Stimulated activated CD8-positive, alpha-beta memory T cell treated with anti-CD3 and anti-CD28 coated beads, Interleukin-2, amount 100 ng/mL, for 1 hour (primary cell): ENCODE measurements around the gene FCHSD1.
"Not testable (repeated sequence)": the region's sequence is repeated elsewhere in the genome, so short reads cannot be mapped to it uniquely, and the experiment has no call there.

Source experiments
- DNase-seq, 2 donors: peaks; one replicate each; pipeline ENCODE4 v3.0.0-alpha.2; 2020; ENCODE audit warnings: low read depth in 2 of 2

Gene FCHSD1

GRCh38 chr5:141617682-141618029, 33.6 kb downstream of the FCHSD1 start:
- no peak for DNase-seq

- DNase-seq = no peak
These were observed 34.1 kb downstream of the FCHSD1 start for GRCh38 chr5:141617128-141617527.

GRCh38 chr5:141615991-141616720, 35.1 kb downstream of the FCHSD1 start:
- DNase-seq = no peak

DNA sequence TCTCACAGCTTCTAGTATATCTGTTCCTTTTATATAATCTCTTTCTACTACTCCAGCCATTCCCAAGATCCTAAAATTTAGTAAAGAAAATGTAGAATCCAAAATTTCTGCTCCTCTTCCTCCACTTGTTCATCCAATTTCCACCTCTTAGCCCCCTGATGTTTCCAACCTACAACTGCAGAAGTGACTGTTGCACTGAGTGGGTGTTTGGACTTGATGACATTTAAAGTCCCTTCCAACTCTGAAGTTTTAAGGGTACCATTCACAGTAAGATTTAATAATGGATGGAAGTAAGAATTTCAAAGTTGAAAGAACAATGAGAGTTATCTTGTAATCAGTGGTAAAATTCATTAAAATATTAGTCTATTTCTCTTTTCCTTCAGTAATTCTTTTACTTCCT, 37.9 kb downstream of the FCHSD1 start:
- DNase-seq = no peak

- DNase-seq = no peak
These were observed 39.9 kb downstream of the FCHSD1 start for GRCh38 chr5:141611289-141611688.

DNA sequence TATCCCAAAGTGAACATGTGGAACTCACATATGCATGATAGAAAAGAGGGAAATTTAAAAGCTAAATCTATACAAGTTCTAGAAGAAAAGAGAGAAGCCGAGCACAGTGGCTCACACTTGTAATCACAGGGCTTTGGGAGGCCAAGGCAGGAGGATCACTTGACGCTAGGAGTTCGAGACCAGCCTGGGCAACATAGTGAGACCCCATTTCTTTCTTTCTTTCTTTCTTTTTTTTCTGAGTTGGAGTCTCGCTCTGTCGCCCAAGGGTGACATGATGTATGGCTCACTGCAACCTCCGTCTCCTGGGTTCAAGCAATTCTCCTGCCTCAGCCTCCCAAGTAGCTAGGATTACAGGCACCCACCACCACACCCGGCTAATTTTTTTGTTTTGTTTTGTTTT, 41.3 kb downstream of the FCHSD1 start:
- DNase-seq = not testable (repeated sequence)

- DNase-seq = no peak
These were observed 42.2 kb downstream of the FCHSD1 start for GRCh38 chr5:141609044-141609443.

DNA sequence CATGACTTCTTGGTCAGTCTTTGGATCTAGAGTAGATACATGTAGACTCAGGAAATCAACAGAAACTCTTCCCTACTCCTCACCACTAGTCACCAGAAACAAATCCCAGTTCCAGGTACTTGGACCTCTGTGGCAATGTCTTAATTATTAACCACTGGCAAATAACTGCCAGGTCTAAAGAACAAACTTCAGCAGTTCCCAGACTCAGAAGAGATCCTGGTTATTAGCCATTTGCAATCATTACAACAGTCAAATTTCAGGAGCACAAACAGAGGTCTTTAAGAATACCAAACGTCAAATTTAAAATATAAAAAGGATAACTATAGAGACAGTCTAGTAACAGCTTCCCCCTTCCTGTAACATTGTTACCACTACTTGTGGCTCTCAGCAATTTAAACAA, 42.7 kb downstream of the FCHSD1 start:
- no peak for DNase-seq

GRCh38 chr5:141608046-141608445, 43.2 kb downstream of the FCHSD1 start:
- no peak for DNase-seq

DNA sequence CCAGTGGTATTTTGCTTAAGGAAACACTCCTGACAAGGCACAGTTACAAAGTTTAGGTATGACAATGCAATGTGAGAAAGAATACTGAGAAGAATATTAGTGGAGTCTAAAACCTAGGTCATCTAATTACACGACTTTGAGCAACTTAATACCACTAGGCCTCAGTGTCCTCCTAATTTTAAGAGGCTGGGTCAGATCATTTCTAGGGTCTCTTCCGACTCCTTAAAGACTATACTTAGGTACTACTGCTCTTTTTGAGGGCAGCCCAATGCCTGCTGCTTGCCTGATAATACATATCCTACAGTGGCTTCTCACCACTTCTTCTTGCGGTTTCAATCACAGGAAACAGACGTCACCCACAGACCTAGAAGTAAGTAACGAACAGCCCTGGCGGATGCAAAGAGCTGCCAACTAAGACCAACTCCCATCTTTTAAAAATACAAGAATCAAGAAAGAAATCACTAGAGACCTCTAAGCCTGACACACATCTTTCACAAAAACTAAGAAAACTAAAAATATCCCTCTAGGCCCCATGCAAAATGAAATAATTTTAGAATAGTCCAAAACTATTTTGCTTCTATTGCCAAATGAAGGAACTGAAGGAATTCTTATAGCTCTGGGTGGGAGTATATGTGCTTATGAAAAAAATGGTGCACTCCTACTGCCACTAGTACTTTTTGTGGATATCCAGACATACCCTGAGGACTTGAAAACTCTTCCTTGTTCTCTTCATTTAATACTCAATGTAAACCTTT, 45.5 kb downstream of the FCHSD1 start:
- DNase-seq = peak; percentile 55 to 56

GRCh38 chr5:141603923-141604717, 47.1 kb downstream of the FCHSD1 start:
- no peak for DNase-seq

GRCh38 chr5:141602606-141603005, 48.6 kb downstream of the FCHSD1 start:
- DNase-seq = no peak

DNA sequence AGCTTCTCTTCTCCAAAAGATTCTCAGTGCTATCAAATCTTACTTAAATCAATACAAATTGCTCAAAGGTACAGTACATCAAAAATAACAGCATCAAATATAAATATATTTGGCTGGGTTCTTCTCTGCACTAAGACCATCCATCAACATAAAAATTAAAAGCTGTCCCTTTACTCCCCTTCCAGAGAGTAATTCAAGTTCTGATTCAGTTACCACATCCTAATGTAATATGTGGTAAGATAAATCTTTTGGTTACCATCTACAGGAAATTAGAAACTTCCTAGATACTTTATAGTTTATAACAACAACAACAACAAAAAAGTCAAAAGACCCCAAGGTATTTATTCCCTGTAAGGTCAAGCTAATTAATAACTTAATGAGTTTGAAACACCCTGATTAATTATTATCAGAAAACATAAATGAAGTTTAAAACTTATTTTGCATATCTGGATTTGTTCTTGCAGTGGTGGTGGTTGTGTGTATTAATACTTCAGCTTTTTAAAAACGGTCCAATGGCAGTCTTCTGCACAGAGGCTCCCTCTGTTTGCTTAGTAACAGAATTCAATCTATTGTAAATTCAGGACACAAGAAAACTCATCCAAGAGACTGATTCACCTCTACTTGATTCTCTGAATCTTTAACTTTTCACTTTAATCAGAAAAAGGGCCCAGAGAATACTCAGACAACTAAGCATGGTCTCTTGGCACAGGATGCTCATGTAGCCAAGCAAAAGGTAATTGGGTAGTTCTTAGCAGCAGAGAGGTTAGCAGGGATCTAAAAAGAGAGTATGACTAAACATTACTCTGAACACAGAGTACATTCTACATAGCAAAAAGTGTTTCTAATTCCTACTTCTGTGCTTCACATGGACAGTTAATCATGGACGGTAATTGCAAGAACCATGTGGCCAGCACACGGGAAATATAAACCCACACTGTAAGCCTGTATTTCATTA, 52.5 kb downstream of the FCHSD1 start:
- DNase-seq = no peak

DNA sequence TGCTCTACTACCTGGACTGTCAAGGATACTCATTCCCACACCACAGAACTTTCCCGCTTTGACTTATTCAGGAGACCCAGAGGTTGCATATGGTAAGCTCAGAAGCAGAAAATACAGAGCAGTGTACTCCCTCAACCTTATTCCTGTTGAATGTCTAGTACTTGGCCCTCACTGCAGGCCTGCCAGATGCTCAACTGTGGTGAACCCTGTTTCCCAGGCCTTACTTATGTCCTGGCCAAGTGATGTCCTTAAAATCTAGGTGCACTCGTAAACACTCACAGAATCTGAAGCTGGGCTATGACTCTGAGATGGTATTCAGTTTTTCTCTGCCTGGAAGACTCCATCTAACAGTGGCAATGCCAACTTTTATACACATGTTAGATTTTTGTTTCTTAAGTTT, 53.4 kb downstream of the FCHSD1 start:
- DNase-seq = no peak

DNA sequence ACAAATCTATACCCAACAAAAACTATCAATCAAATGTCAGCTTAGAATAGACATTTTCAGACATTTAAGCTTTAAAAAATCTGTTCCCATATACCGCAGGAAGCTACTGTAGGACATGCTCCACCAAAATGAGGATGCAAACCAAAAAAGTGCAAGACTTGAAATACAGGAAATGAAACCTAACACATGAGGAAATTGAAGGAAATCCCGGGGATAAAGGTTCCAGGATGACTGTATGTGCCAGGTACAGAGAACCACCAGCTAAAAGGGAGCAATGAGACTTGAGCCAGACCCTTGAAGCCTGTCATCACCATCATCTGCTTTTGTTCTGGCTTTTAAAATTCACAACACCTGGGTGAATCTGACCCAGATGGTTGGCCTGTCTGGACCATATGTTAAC, 53.8 kb downstream of the FCHSD1 start:
- DNase-seq = no peak

DNA sequence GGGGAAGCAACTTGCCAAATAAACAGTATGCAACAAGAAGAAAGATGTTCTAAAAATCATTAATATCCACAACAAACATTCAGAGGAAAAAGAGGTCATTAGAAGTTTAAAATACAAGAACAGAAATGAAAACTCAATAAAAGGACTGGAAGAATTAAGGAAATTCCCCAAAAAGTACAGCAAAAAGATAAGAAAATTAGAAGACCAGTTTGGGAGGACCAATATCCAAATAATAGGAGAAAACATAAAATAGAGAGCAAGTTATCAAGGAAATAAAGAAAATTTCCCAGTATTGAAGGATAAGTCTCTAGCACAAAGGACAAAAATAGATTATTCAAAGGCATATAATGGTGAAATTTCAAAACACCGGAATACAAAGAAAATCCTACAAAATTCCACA, 54.4 kb downstream of the FCHSD1 start:
- no peak for DNase-seq

DNA sequence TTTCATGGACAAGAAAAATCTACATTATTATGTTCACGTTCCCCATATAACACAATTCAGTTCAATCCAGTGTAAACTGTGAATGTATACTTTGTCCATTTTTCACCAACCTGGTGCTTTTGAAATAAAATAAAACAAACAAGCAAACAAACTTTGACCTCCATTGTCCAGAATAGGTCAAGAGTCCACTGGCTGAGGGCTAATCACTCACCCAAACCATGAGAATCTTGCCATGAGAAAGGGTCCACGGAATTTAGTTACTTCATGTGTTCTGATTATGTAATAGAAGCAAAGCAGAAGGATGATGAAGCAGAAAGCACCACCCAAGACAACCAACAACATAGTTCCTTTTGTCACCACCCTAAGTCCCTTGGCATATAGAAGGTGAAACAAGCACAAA, 61.1 kb downstream of the FCHSD1 start:
- no peak for DNase-seq
